ENCODE data around the gene EPS8. TPM values are rescaled to one million over a fixed set of nuclear protein-coding genes. Genes with fewer than 3 reads are reported as not detected.

Gene EPS8
- total RNA-seq, 1 donor from 2014 or later, result 104 TPM

DNA sequence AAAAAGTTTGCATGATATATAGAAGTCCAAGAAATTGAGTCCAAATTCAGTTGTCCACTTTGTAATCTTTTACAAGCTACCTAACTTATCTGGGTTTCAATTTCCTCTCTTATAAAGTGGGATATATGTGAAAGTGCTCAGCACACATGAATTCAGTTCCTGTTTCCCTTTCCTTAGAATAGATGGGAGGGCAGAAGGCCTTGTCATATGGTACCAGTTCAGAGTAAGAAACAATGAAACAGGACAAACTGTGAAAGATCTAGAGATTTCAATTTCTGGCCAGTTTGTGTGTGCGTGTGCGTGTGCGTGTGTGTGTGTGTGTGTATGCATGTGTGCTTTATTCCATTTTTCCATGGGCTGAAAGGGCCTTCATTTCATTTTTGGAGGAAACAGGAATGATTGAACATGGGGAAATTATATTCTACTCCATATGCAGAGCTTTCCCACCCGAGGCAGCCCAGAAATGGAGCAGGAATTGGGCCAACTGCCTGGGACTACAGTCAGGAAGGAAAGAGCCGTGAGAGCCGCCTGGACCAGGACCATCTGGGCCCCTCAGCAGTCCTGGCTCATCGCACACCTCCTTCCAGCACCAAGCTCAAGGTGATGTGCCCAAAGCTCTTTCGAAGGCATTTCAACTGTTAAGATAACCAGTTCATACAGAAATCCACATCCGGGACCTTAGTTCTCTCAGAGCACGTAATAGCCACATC lies 183.2 kb downstream of the EPS8 start:
- DNase-seq (ENCODE audit: extremely low spot score in 2 of 2), result no peak
- Histone ChIP-seq H3K9me3 (no peaks in the 10 kb centered on the region), H3K4me1 (no peaks in the 10 kb centered on the region), H3K27me3 (no peaks in the 10 kb centered on the region), H3K27ac (no peak overlapping the region), H3K4me3 (no peak overlapping the region), H3K36me3 (no peaks in the 10 kb centered on the region)
- no peak for TF ChIP-seq POLR2A (IDR thresholded peaks at IDR 0.05)
- no peak for TF ChIP-seq POLR2AphosphoS5 (IDR thresholded peaks at IDR 0.05; ENCODE audit: insufficient read depth in 1 of 2, low read depth in 1 of 2)
- TF ChIP-seq CTCF (IDR thresholded peaks at IDR 0.05), result no peak
- intact Hi-C loops (cut with DNase I), result no loop called here

DNA sequence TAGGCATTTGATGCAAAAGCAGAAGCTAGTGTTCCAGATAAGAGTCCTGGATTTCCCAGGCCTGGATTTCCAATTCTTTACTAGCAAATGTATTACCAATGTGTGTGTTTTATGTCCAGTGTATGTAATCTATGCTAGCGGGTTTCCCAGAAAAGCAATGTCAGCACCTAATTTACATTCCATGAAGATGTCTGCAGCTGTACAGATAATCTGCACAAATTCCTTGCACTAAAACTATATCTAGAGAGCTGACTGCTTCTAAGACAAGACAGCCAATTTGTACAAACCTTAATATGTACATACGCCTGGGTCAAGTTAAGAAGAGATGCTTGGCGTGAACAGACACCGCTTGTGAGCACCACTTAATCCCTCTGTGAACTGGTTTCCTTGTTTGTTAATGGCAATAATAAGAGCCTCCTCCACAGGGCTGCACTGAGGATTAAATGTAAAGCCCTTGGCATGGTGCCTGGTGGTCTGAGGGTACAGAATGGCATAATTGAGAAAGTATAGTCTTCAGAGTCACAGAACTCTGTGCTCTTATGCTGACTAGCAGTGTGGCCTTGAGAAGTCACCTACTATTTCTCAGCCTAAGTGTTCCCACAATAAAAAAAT lies 185.6 kb downstream of the EPS8 start:
- Histone ChIP-seq H3K9me3 (no peaks in the 10 kb centered on the region), H3K27ac (no peak overlapping the region), H3K27me3 (no peaks in the 10 kb centered on the region), H3K36me3 (no peaks in the 10 kb centered on the region), H3K4me3 (no peak overlapping the region), H3K4me1 (no peaks in the 10 kb centered on the region)
- intact Hi-C loops (cut with DNase I), result no loop called here
- DNase-seq (ENCODE audit: extremely low spot score in 2 of 2), result no peak
- no peak for TF ChIP-seq POLR2A (IDR thresholded peaks at IDR 0.05)
- no peak for TF ChIP-seq CTCF (IDR thresholded peaks at IDR 0.05)
- no peak for TF ChIP-seq POLR2AphosphoS5 (IDR thresholded peaks at IDR 0.05; ENCODE audit: insufficient read depth in 1 of 2, low read depth in 1 of 2)

GRCh38 chr12:15602051-15602672 lies 187.0 kb downstream of the EPS8 start:
- no peak overlapping the region for H3K4me3 ChIP-seq
- DNase-seq (ENCODE audit: extremely low spot score in 2 of 2), result no peak
- no peaks in the 10 kb centered on the region for H3K4me1 ChIP-seq
- H3K27ac ChIP-seq, result no peak overlapping the region
- TF ChIP-seq CTCF (IDR thresholded peaks at IDR 0.05), result no peak
- no peak for TF ChIP-seq POLR2AphosphoS5 (IDR thresholded peaks at IDR 0.05; ENCODE audit: insufficient read depth in 1 of 2, low read depth in 1 of 2)
- TF ChIP-seq POLR2A (IDR thresholded peaks at IDR 0.05), result no peak
- no peaks in the 10 kb centered on the region for H3K9me3 ChIP-seq
- intact Hi-C loops (cut with DNase I), result no loop called here
- H3K27me3 ChIP-seq, result no peaks in the 10 kb centered on the region
- no peaks in the 10 kb centered on the region for H3K36me3 ChIP-seq

- no peaks in the 10 kb centered on the region for H3K36me3 ChIP-seq
- no peaks in the 10 kb centered on the region for H3K27me3 ChIP-seq
- H3K9me3 ChIP-seq, result no peaks in the 10 kb centered on the region
- H3K4me3 ChIP-seq, result no peak overlapping the region
- DNase-seq (ENCODE audit: extremely low spot score in 2 of 2), result no peak
- H3K4me1 ChIP-seq, result peaks cover 4% of the 10 kb centered on the region
- H3K27ac ChIP-seq, result no peak overlapping the region
- TF ChIP-seq CTCF (IDR thresholded peaks at IDR 0.05) (no peak), POLR2A (IDR thresholded peaks at IDR 0.05) (no peak), POLR2AphosphoS5 (IDR thresholded peaks at IDR 0.05; ENCODE audit: insufficient read depth in 1 of 2, low read depth in 1 of 2) (no peak)
- intact Hi-C loops (cut with DNase I), result no loop called here
Observed at GRCh38 chr12:15601210-15601800, 187.9 kb downstream of the EPS8 start.

All from vagina (tissue), 2 donors.